Stimulated activated CD8-positive, alpha-beta memory T cell treated with anti-CD3 and anti-CD28 coated beads, Interleukin-4, amount 100 ng/mL, for 24 hours (primary cell): Measurements from ENCODE around the gene SAT1.
"Not testable (repeated sequence)": the region's sequence is repeated elsewhere in the genome, so short reads cannot be mapped to it uniquely, and the experiment has no call there.

Experiments
- DNase-seq: peaks from one replicate; pipeline ENCODE4 v3.0.0-alpha.2; 2020; ENCODE audit warnings: low read depth

Gene SAT1

DNA sequence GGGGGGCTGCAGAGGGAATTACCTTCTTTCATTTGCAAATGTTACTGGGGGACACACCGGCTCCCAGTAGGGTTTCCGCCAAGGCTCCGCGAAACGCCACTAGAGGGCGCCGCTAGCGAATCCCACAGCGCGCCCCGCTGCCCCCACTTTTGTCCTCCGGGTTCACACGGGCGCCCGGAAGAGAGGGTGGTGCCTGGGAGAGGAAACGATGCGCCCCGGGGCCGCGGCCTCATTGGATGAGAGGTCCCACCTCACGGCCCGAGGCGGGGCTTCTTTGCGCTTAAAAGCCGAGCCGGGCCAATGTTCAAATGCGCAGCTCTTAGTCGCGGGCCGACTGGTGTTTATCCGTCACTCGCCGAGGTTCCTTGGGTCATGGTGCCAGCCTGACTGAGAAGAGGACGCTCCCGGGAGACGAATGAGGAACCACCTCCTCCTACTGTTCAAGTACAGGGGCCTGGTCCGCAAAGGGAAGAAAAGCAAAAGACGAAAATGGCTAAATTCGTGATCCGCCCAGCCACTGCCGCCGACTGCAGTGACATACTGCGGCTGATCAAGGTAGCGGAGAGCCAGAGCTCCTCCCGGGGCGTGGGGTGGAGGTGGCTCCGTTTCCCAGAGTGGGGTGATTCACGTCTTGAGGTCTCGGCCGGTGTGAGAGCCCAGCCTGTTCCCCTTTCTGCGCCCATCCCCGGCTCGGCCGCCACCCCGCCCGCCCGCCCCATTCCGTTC, at the start of gene SAT1:
Gene SAT1 (plus strand): TSS at position 311 of the 726 bp plus-strand sequence. CDS start 179 bp downstream, at position 490.
- DNase-seq = peak; percentile 85

DNA sequence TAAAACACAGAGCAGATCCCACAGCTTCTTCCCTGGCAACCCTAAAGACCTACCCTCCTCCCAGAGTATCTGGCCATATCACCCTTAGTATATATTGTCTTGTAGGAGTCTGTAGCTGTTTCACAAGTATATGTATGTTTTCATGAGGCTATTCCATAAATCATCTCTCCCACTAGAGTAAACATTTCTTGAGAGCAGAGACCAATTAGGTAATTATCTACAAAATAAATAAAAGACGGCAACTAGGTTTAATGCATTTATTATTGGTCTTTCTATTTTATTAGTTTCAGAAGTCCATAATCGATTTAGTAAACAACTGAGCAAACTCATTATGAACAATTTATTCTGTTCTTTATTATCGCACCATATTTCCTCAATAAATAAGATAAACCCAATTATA, 46.9 kb upstream of the SAT1 start:
- no peak for DNase-seq

DNA sequence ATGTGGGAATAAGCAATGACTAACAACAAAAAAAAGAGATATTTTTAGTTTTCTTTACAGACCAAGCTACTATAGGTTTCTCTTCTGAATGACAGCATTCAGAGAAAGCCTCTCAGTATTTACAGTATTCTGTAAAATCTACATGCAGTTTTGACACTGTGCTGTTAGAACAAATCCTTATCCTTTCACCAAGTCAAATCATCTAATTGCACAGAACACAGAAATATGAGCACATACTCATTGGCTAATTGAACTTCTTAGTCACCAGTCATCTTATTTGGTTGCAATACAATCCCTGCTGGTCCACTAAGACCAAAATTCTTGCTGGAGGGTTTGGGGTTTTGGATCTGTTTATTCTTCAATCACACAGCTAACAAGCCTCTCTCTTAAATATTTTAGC, 45.6 kb upstream of the SAT1 start:
- DNase-seq = no peak

DNA sequence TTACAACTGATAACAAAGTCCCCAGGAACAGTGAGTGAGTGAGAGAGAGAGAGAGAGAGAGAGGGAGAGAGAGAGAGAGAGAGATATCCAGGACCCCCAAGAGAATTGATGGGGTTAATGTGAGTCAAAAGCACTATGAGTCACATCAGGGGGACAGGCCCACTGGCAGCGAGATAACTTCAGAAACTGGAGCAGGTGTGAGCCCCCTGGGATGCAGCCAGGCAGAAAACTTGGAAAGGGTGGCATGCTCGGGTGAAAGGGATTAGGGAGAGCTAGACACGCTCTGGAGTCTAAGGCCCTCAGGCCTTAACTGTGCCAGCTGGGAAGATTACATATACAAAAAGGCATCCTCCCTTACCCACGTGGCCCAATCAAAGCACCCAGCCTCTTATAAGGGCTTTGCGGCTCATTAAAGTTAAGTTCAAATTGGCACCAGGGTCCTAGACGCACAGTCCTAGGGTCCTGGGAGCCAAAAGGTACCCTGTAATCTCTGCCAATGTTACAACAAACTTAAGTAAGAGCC, 40.7 kb upstream of the SAT1 start:
- no peak for DNase-seq

DNA sequence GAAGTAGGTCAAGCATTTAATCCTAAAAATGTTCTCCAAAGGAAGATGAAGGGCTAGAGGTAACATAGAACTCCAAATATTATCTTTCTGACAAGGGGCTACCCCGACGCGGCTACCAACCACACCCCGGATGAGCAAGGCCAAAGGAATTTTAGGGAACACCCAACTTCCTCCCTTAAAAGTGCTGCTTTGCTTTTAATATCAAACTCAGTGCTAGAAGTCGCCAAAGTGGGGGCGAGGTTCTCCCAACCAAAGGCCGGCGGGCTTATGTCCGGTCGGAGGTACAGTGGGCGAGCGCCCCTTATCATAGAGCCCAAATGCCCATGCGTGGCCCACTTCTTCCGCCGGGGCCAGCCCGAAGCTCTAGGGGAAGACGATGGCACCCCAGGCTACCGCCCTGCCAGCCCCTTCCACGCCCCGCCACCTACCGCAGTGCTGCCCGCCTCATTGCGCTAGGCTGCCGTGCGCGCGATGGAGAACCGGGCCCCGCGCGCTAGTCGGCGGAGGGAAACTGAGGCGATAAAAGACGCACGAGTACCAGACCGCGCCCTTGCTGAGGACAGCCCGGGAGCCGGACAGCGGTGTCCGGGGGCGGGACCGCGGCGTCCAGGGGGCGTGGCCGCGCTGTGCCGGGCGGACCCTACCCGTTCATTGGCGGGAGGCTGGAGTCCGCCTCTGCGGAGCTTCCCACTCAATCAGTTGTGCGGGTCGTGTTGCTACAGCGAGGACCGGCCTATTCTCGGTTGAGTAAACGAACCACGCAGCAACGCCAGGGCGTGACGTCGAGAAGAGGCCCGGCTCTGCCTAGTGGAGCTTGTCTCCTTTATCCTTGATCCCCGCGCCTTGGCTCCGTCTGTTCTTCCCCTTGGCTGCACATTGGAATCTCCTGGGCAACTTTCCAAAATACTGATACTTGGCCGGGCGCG, 40.0 kb upstream of the SAT1 start, which contains the start of gene ACOT9:
Gene ACOT9 (minus strand): TSS at position 580 of the 926 bp plus-strand sequence. CDS start 132 bp downstream, at position 448.
- DNase-seq = peak; percentile 54

DNA sequence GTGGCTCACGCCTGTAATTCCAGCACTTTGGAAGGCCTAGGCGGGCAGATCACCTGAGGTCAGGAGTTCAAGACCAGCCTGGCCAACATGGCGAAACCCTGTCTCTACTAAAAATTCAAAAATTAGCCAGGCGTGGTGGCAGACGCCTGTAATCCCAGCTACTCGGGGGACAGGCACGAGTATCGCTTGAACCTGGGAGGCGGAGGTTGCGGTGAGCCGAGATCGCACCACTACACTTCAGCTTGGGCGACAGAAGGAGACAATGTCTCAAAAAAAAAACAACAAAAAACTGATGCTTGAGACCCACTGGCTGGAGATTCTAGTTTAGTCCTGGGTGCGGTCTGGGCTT, 39.4 kb upstream of the SAT1 start:
- DNase-seq = not testable (repeated sequence)

DNA sequence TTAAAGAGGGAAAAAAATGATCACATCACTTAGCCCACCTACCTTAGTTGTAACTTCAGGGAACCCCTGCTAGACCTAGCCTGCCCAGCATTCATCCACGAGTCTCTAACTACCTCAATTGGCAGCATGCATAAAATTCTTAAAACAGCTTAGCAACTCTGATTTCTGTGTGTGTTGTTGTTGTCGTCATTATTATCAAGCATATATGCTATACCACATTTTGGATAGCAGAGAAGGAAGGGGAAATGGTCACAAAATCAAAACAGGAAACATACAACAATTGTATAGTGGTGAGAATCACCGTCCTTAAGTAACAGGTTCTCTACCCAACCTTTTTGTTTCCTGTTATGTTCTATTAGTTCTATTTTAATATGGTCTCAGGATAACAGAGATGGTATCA, 37.2 kb upstream of the SAT1 start:
- DNase-seq = no peak

DNA sequence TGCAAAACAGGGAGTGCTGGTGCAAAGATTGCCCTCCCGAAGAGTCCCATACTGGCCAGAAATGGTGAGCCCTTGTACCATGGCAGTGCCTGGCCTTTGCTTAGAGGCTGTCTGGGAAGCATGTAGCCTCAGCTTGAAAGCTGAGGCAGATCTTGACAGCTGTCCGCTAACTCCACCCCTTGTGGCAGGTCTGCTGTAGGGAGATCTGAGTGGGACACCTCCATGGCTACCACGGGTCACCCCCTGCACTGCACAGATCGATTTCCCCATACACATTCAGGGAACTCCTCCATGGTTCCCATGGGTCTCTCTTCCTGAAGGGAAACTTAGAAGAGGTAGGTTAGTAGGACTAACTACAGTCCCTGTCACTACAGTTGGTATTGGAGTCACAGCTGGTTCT, 33.8 kb upstream of the SAT1 start:
- DNase-seq = no peak

DNA sequence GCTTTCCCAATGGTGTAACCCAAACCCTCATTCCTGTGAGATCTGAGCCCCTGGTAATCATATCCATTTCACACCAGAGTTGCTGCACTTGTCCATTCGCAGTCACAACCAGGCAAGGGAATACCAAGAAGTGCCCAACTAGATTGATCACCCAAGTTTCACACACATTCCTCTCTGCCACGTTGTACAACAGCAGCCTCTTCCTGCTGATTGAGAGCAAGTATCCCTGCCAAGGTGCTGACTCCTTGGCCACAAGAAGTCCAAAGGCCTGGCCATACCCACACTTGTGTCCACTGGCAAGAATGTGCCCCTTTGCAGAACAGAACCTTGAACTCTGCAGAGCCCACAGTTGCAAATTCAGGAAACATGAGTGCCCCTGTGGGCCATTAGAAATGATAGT, 33.4 kb upstream of the SAT1 start:
- DNase-seq = no peak

DNA sequence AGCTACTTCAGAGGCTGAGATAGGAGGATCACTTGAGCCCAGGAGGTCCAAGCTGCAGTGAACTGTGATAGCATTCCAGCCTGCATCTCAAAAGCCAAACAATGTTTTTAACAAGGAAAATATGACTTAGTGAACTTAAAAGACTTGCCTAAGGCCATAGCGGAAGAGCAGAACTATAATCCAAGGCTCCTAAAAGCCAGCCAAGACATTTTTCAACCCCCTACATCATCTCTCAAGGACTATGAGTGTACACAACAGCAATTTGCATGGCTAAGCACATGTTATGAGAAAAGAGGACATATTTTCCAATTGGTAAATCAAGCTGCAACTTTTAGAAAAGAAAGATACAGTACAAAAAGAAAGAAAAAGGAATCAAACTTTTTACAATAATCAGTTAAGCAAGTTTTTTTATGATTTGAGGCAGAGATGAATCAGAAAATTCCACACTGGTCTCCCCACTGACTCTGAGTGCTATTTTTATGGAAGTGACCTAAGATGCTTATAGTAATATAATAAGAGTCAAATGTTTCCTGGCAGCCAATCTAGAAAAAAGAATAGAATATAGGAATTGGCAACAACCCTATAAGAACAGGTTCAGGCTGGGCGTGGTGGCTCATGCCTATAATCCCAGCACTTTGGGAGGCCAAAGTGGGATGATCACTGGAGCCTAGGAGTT, 30.1 kb upstream of the SAT1 start:
- DNase-seq = no peak

DNA sequence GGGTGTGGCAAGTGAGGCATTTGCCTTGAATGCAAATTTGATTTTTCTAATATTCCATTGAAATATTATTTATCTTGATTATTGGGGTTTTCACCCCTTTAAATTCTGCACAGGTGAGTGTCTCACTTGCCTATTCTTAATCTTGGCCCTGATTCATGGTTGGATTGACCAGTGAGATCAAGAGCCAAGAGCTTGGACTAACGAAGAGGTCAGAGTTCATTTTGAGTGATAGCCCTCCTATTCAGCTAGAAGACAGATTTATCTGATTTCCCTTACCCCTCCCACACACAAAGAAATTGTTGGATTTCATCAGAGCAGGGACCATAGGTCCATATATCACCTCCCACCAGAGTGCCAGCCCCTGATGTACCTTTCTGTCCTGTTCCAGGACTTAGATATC, 28.3 kb upstream of the SAT1 start:
- no peak for DNase-seq

DNA sequence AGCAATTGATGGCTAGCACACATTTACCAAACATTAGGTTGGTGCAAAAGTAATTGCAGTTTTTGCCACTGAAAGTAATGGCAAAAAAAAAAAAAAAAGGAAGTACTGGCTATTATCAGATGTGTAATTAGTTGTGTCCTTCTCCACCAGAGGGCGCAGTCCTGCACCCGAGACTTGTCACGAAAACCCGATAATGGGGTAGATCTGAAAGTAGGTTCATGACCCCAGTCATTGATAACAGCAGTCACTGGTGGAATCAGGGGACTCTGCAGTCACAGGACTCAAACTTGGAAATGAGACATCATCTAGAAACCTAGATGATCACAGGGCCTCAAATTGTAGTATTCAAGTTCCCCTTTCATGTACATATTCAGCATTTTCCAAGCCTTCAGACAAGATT, 26.8 kb upstream of the SAT1 start:
- DNase-seq = peak; percentile 34

DNA sequence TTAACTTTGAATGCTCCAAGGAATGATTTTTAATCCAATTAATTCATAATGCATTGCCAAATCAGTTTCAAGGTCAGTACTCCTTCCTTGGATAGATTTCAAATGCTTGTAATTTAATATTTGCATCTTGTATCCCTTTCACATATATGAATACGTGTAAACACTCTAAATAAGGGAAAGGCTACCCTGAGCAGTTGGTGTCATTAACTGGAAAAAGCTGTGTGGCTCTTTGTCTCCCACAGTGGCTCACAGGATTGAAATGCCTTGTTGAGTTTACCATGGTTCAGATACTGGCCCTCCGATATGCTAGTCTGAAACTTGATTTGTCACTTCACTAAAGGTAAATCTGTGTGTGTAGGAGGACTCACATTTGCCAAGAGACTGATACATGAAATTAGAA, 23.2 kb upstream of the SAT1 start:
- no peak for DNase-seq

DNA sequence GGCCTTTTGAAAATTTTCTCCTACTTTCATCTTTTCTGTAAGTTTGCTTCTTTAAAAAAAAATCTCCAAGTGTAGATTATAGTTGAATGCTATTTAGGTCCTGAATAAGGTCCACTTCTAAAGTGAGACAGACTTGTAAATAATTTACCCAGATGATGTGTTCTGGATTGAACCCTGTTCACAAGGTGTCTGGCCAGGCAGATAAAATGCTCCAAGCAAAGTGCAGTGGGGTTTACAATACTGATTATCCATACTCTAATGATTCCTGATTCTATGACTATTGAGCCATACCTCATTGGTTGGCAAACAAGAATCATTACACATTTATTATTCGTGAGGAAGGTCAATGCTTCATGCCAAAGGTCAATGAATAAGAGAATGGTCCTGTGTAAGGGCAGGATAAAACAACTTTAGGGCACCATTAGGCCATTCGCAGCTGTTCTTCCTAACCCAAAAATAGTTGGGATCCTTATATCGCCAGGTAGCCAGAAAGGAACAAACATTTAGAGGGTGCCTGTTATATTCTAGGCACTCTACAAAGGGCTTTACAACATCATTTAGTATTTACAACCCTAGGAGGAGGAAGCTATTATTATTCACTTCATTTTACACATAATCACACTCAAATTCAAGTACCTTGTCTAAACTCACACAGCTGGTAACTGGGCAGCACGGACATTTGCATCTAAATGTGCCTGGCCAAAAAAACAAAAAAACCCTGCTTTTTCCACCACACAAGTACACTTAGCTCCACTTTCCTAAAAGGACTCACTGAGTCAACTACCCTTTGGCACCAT, 18.6 kb upstream of the SAT1 start:
- DNase-seq = no peak

DNA sequence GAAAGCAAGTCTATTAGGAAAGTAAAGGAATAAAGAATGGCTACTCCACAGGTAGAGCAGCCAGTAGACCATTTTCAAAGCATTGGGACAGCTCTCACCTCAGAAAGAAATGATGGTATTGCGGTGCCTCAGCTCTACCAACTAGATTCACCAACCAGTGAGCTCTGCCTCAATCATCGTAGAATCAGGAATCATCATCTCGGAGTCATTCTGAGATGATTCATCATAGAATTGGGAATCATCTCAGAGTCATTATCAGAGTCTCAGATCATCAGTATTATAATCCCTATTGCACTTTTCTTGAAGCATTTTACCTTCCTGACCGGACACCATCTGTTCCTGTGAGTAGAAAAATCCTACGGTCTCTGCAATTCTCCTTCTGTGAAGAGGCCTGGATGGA, 17.5 kb upstream of the SAT1 start:
- DNase-seq = no peak

DNA sequence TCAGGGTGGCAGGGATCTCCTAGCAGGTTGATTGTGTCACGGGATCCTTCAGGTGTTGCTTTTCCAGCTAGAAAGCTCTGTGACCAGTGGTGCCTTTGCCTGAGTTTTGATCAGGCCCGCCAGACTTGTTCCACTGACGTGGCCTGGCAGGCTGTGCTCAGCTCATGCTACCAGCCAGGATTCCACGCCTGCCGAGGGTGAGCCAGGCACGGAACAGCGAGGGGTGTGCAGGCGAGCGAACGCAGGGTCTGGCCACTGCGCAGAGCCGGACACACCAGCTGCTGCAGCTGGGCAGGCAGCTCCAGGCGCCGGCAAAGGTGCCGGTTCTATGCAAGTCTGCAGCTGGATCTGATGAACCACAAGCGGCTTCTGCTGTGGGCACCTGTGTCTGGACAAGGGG, 17.1 kb upstream of the SAT1 start:
- no peak for DNase-seq

DNA sequence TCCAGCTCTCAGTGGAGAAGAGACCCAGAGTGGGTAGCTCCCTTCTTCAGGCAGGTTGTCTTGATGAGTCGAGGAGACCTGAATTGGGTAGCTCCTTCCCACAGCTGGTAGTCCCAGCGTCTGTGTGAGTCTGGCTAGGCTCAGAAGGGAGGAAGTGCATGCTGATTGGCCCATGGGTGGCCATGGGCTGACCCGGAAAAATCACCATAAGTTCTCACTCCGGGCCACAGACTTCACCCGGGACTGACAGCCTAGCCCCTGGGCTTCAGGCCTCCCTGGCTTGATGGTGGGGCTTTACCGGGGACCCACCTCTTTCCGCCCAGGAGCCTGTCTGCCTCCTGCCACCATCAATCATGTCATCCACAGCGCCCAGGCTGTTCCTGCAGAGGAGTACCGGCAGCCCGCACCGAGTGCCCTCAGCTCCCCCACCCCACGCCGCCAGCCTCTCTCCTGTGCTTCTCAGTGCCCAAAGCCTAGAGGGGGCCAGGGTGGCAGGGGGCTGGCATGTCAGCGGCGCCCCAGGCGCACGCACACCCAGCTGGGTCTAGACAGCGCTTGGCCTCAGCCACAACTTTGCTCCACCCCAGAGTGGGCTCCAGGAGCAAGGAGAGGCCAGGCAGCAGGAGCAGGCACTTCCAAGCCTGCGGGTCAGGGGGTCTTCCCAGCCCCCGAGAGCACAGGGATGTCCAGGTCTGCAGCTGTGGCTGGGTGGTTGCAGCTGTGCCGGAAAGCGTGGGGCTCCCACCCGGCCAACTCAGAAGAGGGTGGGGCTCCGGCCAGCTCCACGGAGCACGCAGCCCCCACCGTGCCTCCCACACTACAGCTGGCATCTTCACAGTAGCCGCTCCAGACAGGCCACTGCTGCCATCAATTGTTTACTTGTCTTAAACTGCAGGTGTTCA, 16.1 kb upstream of the SAT1 start:
- DNase-seq = no peak

DNA sequence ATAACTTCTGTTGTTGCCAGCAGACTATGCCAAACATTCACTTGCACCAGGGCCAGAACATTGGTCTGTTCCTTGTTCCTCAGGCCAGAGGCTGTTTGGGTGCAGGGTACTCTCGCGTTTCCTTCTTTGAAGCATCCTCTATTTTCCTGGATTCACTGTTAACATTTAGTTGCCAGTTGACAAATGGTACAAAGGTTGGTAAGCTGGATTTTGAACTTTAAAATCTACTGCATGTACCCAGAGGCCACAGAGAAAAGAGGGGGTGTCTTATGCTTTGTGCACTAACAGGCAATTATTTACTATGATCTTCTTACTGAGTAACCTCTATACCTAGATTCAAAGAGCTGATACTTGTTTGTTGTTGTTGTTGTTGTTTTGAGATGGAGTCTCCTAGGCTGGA, 12.8 kb upstream of the SAT1 start:
- DNase-seq = no peak

DNA sequence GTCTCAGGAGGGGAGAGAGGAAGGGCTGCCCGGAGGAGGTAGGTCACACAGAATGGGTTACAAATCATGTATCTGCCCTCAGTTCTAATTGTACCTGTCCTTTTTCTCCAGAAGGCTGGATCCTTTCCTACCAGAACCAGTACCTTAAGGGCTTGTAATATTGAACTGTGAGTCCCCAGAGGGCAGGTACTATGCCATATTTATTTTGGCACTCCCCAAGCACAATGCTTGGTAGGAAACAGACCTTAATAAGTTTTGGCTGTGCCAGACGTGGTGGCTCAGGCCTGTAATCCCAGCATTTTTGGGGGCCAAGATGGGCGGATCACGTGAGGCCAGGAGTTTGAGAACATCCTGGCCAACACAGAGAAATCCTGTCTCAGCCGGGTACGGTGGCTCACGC, 11.9 kb upstream of the SAT1 start:
- DNase-seq = not testable (repeated sequence)

DNA sequence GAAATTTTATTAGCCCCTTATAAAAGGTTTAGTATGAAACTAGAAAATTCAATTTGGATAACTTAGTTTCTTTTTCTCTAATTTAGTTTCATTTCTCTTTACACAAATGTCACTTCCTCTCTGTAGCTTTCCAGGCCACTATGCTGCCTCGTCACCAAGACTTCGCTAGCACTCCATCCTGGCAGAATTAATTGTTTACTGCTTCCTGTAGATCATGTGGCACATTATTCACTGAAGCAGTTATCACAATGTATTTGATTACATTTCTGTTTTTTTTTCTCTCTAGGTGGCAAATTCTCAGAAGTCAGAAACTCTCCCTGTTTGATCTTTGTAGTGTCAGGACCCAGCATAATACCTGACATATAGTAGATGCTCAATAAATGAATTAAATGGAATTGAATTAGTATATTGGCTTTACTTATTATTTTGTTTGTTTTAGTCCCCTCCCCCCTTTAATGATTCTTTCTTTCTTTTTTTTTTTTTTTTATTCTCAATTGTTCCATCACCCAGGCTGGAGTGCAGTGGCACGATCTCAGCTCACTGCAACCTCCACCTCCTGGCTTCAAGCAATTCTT, 9.3 kb upstream of the SAT1 start:
- no peak for DNase-seq
